ENCODE results near the gene SSBP3.
"Not testable (repeated sequence)": the region's sequence is repeated elsewhere in the genome, so short reads cannot be mapped to it uniquely, and the experiment has no call there.

SSBP3 gene

DNA sequence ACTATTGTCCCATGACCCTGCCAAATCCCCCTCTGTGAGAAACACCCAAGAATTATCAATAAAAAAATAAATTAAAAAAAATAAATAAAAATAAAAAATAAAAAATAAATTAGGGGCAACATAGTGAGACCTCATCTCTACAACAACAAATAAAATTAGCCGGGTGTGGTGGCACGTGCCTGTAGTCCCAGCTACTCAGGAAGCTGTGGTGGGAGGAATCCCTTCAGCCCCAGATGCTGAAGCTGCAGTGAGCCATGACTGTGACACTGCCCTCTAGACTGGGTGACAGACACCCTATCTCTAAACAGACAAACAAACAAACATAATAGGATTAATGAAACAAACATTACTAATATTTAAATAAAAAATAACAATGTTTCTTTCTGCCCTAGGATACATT is 171.9 kb downstream of the SSBP3 start:
- no peak for DNase-seq

DNA sequence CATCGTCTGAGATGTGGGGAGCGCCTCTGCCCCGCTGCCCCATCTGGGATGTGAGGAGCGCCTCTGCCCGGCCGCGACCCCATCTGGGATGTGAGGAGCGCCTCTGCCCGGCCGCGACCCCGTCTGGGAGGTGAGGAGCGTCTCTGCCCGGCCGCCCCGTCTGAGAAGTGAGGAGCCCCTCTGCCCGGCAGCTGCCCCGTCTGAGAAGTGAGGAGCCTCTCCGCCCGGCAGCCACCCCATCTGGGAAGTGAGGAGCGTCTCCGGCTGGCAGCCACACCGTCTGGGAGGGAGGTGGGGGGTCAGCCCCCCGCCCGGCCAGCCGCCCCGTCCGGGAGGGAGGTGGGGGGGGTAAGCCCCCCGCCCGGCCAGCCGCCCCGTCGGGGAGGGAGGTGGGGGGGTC is 173.0 kb downstream of the SSBP3 start:
- not testable (repeated sequence) for DNase-seq

DNA sequence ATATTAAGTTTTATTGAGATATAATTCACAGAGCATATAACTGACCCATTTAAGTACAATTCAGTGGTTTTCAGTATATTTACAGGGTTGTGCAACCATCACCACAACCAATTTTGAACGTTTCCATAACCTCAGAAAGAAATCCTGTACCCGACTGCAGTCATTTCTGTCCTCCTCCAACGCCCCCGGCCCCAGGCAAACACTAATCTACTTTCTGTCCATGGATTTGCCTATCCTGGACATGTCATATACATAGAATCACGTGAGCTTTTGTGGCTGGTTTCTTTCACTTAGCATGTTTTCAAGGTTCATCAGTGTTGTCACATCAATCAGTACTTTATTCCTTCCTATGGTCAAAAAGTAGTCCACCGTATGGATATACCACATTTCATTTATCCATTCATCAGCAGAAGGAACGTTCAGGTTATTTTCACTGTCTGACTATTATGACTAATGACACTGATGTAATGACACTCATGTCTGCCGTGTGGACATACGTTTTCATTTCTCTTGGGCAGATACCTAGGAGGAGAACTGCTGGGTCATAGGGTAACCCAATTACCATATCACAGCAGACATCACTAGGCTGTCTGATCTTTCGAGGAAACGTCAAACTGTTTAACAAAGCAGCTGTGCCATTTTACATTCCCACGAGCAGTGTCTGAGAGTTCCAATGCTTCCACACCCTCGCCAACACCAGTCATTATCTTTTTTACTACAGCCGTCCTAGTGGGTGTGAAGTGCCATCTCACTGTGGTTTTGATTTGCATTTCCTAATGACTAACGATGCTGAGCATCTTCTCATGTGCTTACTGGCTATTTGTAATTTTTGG is 175.5 kb downstream of the SSBP3 start:
- no peak for DNase-seq

DNA sequence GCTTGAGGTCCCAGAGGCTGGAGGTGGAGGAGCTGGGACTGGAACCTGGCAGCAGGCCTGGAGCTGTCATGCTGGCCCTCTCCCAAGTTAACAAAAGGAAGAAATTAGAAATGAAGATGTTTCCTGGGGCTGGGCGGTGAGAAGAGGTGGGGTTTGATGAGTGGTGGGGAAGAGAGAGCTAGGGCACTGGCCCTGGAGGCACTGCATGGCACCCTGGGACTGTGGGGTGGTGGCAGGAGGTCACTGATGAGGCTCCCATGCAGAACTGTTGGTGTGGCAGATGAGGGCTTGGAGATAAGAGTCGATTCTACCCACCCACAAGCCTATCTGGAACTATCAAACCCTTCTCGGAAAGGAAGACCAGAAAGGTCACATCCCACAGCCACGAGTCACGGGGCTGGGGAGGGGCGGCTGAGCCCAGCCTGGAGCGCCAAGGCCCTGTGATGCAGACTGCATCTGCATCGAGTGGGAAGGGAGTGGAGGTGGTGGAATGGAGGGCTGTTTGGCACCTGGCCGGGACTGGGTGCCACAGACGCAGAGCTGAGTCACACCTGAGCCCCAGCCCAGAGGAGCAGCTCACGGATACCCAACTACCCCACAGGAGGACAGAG is 176.8 kb downstream of the SSBP3 start:
- DNase-seq = peak; percentile 68

DNA sequence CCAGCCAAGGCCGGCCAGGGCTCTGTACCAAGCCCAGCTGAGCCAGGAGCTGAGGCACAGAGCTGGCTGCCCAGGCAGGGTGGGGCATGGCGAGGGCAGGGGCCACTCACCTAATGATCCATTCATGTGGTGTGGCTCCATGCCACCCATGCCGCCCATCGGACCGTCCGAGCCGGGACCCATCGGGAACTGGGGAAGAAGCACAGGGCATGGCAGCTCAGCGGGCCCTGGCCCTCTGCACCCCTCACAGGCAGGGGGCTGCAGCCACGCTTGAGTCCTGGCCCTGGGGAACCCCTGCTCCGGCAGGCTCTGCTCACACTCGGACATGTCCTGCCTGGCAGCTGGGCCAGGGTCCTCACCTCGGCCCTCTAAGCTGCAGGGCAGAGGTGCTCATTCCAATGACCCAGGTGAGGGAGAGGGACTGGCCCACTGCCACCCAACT is 177.5 kb downstream of the SSBP3 start:
- DNase-seq = no peak

DNA sequence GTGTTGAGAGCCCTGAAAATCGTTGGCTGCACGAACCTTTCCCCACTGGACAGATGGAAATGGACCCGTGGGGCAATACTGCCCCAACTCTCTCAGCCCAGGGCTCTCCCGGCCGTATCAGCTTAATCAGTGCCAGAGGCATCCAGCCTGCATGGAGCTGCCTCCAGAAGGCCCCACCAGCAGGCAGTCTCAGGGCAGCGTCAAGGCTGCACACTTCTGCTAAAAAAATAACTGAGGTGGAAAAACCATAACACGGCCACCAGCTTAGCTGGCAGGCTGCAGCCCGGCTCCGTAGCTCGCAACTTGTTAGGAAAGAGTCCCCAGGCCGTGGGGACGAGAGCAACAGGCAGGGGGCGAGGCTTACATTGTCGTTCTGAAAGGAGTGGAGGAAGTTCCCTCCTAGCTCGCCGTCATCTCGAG is 178.3 kb downstream of the SSBP3 start:
- no peak for DNase-seq

DNA sequence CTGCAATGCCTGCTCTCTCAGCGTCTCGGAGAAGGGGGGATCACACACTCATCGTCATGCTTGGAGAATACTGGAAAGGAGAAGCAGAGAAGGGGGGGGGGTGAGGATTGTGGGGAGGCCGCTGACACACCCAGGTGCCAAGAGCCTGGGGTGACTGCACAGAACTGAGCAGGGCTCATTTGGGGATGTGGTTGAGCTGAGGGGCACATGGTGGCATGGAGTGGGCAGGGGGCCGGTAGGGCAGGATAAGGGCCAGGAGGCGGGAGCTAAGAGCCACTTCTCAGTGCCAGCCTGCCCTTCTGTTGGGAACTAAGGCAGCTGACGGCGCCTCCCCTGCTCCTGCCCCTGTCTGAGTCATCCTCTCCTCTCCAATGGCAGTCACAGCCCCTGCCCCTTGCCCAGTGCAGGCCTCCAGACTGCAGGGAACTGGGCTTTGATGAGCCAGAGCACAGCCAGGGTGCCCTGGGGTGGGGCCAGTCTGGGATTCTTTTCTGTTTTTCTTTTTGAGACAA is 179.0 kb downstream of the SSBP3 start:
- DNase-seq = peak; percentile 62

DNA sequence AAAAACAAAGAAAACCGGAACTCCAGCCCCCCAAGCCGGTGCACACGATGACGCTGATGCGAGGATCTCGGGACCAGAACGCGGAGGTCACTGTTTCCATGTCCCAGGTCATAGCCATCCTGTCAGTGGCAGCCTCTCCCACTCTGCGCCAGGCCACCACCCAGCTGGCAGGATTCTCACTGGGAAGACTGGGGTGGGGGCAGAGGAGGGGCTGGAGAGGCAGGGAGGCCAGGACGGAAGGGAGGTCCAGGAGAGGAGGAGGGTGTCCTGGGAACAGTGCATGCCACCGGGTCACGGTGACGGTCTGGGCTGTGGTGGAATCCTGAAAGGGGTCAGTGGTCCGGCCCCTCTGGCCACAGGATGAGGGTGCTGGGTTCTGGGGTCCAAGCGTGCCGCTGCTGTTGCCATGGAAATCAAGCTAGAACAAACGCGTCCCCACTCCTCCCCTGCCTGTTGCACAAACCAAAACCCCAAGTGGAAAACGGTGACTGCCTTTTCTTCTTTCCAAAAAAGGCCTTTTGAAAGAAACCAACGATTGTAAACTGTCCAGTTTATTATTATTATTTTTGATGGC is 180.1 kb downstream of the SSBP3 start:
- DNase-seq = no peak

DNA sequence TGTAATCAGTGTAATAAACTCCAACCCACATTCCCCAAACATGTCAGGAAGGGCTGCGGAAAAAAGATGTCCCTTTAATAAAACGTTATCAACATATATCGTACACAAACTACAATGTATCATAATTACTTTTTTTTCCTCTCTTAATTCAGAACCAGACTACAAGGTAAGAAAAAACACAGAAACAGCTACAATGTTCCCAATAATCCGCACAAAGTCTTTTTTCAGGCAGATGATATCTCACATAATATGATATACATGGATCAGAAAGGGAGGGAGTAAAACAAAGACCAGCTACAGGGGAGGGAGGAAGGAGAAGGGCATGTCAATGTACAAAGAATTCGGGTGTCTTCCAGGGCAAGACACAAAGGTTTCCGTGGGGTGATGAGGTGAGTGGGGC is 180.8 kb downstream of the SSBP3 start:
- no peak for DNase-seq

DNA sequence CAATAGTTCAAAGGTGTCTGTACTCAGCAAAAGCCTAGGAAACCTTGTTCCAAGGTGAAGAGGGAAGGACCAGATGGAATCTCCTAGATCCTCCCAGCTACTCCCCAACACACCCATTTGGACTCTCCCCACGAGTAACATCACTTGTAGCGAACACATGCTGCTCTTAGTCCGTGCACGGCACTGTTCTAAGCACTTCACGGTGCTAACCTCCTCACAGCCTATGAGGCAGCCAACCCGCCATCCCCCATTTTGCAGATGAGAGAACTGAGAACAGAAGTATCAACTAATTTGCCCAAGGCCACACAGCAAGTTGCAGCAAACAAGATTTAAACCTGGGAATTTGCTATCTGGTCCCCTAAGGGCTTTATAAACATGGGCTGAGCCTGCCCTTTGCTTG is 182.0 kb downstream of the SSBP3 start:
- DNase-seq = no peak

DNA sequence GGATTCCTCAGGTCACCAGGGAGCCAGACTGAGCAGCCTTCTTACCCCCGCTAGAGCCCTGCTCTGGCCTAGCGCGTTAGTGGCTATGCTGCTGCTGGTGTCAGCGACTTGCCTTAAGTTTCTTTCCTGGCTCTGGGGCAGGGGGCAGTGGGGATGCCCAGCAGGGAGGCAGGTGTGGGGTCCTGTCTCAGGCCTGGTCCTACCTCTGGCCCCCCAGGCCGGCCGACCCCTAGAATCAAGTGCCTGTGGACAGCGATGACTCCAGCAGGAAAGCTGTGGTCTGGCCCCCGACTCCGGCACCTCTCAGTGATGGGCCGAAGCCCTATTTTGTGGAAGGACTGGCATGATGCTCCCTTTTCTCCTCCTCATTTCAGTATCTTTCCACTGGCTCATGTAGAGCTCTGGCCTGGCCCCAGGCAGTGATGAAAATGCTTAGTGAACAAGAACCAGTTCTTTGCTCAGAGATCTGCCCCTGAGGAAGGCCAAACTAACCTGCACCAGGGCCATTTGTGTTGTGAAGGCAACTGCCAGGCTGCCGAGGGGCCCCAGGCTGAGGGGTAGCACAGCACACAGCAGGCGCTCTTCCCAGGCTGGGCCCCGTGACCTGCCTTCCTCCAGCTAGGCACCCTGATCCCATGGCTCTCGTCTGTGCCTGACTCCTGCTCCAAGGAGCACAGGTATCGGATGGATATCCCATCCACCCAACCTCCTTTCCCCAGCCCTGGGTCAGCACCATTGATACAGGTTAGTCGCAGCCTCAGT is 182.6 kb downstream of the SSBP3 start:
- DNase-seq = no peak

DNA sequence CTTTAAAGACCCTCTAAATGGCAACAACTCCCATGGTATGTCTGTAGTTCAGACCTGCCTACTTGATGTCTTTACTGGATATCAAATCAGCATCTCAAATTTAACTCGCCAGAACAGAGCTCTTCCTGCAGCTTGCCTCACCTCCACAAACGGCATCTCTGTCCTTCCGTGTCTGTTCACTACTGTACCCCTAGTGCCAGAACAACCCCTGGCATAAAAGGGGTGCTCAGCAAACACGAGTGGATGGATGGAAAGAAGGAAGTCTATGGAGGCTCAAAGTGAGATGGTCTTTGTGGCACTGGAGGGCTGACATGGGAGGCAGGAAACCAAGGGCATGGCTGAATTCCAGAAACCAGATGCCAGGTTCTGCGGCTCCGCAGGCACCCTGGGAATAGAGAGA is 183.5 kb downstream of the SSBP3 start:
- no peak for DNase-seq

DNA sequence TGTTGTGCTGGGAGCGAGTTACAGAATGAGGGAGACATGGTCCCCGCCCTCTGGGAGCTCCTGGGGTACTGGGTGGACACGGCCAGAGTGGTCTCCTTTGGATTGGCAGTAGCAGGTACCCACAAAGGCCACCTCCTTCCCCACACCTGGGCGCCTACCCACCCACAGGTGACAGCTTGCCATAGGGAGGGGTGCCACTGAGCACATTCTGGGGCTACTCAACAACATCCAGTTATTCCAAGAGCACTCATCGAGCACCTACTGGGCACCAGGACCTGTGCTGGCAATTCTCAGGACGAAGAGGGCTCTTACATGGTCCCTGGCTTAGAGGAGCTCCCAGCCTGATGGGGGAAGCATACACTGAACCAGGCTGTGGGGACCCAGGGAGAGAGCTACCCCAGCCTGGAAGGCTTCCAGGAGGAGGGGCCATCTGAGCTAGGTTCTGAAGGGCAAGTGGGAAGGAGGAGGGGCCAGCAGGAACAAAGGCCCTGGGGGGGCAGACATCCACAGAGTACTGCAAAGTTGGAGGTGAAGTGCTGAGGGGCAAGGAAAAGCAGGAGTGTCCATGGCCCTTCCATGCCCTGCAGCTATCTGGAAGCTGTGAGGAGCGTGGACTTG is 184.2 kb downstream of the SSBP3 start:
- DNase-seq = no peak

DNA sequence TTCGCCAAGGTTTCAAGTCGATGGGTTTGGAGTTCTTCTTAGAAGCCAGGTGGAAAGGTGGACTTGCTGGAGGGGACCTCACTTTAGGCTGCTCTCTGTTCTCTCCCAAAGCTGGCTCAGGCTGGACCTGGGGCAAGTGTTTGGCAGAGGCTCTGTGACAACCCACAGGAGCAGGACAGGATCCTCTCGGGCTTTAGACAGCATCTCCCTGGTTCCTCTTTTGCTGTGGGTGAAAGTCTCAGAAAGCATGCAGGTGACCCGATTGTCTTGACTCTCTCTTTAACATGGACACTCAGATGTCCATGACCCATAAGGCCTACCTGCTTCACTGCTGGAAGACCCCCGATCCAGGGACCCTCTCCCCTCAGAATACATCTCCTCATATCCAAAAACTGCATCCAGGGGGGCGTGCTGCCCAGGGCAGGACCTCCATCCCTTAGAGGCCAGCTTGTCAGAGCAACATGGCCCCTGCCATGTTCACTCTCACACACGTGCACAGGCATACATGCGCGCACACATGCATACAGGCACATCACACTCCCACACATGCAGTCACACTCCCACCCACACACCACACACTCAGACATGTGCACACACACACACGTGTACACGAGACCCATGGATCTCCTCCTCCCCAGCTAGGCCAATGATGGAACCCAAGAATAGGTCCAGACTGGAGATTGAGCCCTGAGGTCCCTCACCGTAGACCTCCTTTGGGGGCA is 184.9 kb downstream of the SSBP3 start:
- DNase-seq = no peak

DNA sequence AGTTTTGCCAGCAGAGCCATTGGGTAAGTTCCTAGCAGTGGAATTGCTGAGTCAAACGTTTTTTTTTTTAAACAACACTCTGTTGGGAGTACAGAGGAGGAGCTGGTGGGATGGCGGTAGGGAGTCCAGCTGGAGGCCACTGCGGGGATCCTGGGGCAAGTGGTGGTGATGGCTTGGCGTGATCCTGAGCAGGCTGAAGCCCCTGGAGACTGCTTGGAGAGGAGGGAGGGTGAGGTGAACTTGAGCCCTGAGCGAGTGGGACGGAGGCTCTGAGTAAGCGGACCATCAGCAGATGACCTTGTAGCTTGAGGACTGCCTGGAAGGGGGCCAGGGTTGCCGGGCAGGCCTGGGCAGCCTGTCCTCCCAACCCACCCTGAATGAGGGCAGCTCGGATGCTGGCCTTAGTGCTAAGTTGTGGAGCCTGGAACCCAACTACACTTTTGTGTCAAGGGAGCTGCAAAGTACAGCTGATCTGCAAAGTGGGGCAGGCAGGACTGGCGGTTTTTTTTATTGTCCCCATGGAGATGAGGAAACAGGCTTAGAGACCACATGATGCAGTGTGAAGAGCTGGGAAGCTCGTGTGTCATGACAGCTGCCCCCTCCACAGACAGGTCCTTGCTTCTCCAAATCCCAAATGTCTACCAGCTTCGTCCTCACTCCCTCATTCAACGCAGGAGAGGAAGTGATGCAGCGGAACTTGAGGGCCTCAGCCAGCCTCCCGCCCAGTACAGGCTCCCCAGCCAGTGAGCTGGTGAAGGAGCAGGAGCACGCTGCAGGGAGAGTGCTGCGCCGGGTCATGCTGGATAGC is 186.0 kb downstream of the SSBP3 start:
- DNase-seq = no peak

DNA sequence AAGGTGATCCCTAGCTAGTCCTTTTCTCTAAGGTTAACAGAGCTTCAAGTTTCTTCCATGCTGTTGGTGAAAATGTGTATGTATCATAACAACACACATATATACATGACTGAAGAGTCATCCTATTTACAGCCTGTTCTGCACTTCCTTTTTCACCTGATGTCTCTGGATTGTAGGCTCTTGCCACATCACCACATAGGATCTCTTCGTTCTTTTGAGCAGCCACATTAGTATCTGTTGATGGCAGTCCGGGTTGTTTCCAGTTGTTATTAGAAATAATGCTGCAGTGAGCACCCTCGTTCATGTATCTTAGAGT is 186.5 kb downstream of the SSBP3 start:
- DNase-seq = no peak

DNA sequence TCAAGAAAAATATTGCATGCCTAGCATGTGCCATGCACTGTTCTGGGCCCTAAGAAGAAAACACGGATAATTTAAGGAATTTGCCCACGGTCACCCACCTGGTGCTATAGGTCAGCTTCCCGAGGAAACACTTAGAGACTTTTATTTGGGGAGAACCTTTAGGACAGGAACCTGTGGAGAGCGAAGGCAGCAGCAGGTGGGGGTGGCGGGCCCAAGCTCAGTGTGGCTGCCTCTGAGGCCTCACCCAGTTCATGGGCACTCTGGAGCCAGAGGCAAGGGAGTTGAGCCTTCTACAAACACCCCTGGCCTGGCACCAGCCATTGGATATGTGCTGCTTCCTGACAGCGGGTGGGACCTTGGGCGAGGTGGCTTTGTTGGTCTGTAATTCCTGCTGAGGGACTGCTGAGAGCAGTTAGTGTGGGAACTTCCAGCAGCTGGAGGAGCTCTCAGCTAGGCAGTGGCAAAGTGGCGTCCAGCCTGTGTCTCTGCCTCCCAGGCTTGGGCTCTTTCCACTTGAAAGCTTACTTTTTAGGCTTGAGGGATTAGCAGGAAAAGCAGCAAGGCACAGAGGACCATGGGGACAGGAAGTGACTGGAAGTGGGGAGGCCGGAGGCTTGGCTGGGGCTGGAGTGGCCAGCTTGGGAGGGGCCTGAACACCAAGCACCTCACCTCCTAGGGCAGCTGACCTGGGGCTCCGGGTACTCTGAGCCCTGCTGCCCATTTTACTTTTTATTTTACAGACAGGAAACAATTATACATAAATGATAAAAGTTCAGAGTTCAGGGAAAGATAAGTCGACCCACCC is 187.1 kb downstream of the SSBP3 start:
- no peak for DNase-seq

DNA sequence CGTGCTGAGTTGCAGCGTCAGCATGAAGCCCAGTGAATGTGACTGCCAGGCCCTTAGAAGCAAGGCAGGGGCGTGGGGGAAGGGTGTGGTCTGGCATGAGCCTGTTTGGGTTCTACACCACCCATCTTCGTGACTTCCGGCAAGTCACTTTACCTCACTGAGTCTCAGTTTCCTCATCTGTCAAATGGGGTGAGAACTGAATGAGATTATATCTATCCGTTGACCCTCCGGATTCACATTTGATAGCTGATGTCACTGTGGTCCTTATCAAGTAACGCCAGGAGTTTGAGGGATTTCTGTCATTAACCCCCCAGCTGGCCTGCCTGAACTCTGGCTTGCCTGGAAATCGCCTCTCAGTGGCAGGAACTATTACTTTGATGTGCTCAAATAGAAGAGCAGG is 190.7 kb downstream of the SSBP3 start:
- DNase-seq = no peak

DNA sequence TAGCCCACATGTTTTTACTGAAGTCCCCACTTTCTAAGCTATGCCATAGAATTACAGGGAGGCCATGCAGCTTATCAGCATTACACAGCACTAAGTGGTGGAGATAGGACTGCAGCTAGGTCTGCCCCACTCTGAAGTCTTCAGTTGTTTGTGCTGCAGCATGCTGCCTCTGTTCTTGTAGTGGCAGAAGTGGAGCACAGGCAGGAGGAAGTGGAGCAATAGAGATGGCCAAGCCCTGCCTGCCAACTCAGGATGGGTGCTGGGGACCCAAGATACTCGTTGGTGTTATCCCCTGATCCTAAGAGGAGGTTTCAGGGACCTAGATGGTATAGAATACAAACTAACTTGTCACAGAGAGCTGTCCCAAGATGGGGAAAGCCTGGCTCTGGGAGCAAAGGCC is 193.3 kb downstream of the SSBP3 start:
- DNase-seq = no peak

DNA sequence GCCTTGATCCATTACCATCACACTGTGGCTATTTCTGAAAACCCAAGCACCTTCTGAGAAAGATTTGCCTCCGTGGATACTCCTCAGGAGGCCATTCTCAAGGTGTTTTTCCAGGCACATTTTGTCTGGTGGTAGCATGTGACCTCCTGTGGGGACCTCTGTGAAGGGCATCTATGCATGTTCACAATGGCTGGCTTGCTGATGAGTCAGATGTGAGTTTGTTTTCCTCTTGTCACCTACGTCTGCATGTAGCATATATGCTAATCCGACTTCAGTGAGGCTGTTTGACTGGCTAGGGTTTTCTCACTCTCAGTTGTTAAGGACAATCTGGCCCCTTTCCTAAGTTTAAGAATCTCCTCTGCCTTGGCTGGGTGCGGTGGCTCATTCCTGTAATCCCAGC is 198.3 kb downstream of the SSBP3 start:
- DNase-seq = not testable (repeated sequence)

DNA sequence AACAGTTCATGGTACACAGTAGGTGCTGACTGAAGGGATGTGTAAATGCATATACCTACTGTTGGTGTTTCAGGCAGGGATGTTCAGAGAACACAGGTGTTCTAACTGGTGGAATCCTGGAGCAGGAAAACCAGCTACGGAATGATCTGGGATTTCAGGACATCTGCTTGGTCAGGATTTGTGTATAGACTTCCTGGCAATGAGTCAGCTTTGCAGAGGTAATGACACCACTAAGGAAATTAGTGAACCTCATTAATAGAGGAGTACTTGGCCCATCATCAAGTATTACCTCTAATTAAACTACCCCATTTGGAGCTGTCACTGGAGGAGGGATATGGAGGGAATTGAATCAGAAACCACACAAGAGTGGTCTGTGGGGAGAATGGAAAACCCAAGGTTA is 198.9 kb downstream of the SSBP3 start:
- no peak for DNase-seq

All from kidney glomerular epithelial cell (primary cell).